Cardiac septum (tissue), 1 donor: ENCODE data around the gene SPEM2. TPM values are rescaled to one million over a fixed set of nuclear protein-coding genes. Genes with fewer than 3 reads are reported as not detected.

ENCODE experiments used
- DNase-seq: peaks from one replicate; pipeline ENCODE4 v3.0.0-alpha.2; 2020; ENCODE audit warnings: low spot score
- intact Hi-C: fragments of 100-400 bp; cut with DNase I; formaldehyde crosslinking; loops from one replicate; pipeline ENCODE4 v1.14.0; 2022
- long read RNA-seq: library from polyadenylated mRNA; unstranded; transcript quantifications from one replicate; pipeline ENCODE4 v2.0.0, GENCODE V29; 2021
- total RNA-seq: library from RNA; stranded (reverse); fragmentation: NEBNext Ultra II Directional; extraction: Animal tissue kit (Norgen Biotek cat#: 25700); gene quantifications from one replicate; pipeline ENCODE4 v1.2.1, GENCODE V29; 2021
- donor health status: DM: no; HTN: no; CAD: no.

The SPEM2 gene
- total RNA-seq, result not detected
- long read RNA-seq, result 0 reads

DNA sequence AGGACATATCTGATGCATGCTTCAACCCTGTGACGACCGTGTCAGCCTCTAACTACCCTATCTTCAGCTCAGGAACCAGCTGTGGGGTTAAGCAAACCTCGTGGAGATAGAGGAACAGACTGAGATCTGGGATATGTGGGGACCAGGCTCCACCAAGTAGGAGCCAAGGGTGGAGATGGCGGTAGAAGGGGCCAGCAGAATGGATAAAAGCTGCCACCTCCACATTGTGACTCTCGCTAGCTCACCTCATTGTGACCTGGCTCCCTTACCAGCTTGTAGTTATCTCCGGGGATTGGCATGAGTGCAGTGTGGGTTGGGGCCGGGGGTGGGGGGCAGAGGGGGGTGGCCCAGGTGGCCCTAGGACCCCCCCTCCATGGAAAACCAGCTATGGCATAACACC, at the start of gene SPEM2:
TSS of gene SPEM2 (plus strand) at position 301 of the 400 bp plus-strand sequence. CDS start at position 374, 73 bp downstream.
- intact Hi-C loops, result no loop called here
- no peak for DNase-seq

DNA sequence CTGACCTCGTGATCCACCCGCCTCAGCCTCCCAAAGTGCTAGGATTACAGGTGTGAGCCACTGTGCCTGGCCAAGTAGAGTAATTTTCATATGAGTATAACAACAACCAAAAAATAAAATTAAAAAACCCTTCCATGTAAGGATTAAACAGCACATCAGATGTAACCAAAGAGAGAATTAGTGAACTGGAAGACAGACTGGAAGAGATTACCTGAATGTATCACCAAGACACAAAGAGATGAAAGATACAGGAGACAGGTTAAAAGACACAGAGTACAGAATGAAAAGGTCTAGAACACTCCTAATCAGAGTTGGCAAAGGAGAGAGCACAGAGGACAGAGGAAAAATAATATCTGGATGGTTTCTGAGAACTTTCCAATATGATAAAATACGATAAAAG, 46.3 kb upstream of the SPEM2 start:
- DNase-seq, result no peak
- intact Hi-C loops, result no loop called here

DNA sequence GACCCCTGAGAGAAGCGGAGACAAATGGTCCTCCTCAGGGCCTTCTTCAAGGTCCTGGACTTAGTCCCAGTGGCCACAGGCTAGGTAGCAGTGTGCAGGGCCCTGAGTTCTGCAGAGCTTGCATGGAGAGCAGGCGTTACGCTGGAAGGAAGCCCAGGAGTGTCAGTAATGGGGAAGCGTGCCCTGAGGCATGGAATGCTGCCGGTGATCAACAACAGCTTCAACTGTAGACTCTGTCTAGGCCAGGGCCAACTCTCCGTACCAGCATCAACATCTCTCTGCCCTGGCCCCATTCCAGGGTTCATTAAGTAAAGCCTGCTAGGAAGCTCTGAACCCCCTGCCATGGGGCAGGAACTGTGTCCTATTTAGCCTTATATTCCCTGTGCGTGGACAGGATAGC, 45.1 kb upstream of the SPEM2 start:
- intact Hi-C loops, result no loop called here
- DNase-seq, result peak; percentile 80

DNA sequence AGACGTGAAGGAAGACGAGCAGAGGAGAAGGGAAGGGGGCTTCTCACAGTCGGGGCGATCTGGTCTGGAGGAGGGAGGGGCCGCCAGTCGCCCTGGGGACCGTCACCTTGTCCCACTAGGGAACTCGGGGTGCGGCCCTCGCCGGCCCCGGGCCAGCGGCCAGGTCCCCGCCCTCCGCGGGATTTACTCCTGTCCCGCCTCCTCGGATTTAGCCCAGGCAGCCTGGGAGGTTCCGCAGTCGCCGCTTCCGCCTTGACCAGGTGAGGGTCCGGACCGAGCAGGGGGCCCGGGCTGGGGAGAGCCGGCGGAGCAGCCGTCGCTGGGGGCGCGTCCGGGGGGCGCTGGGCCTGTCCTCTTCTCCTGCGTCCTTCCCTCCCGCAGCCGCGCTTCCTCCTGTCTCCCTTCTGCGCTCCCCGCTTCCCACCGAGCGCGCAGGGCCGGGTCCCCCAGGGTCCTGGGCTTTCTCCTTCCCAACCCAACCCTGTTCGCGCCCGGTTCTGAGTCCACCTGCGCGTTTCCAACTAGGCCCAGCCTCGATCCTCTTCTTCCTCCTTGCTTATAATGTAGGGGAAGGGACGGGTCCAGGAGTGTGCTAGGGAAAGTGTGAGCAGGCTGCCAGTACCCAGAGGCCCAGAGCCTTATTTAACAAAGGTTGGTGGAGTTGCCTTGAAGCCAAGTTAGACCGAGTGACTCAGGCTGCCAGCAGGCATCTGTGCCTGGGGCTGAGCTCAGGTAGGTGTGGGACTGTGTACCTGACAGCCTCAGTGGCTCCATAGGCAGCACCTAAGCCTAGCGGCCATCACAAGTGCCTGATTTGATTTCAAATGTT, 44.3 kb upstream of the SPEM2 start, which contains the start of gene TNK1:
TSS of gene TNK1 (plus strand) at position 235 of the 829 bp plus-strand sequence. CDS start 1,838 bp downstream, outside the sequence.
- peak; percentile 79 for DNase-seq
- intact Hi-C loops, result no loop called here

DNA sequence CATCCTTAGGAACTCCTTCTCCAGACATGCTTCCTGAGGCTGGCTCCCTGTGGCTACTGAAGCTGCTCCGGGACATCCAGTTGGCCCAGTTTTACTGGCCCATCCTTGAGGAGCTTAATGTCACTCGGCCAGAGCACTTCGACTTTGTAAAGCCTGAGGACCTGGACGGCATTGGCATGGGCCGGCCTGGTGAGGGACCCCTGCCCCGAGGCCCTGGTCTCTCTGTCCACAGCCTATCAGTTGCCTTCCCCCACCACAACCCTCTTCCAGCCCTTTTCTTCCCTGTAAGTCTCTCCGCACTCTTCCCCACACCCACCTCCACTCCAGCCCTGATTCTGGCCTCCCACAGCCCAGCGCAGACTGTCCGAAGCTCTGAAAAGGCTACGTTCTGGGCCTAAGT, 42.5 kb upstream of the SPEM2 start:
- DNase-seq, result no peak
- intact Hi-C loops, result no loop called here

DNA sequence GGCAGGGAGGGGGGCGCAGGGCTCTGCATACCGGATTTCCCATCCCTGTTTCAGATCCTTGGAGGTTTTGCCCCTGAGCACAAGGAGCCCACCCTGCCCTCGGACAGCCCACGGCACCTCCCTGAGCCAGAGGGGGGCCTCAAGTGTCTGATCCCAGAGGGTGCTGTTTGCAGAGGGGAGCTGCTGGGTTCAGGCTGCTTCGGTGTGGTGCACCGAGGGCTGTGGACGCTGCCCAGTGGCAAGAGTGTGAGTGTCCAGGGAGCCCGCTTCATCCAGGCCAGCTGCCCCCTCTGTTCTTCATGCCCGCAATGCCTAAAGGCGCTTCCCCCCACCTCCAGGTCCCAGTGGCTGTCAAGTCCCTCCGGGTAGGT, 42.1 kb upstream of the SPEM2 start:
- intact Hi-C loops, result no loop called here
- no peak for DNase-seq

DNA sequence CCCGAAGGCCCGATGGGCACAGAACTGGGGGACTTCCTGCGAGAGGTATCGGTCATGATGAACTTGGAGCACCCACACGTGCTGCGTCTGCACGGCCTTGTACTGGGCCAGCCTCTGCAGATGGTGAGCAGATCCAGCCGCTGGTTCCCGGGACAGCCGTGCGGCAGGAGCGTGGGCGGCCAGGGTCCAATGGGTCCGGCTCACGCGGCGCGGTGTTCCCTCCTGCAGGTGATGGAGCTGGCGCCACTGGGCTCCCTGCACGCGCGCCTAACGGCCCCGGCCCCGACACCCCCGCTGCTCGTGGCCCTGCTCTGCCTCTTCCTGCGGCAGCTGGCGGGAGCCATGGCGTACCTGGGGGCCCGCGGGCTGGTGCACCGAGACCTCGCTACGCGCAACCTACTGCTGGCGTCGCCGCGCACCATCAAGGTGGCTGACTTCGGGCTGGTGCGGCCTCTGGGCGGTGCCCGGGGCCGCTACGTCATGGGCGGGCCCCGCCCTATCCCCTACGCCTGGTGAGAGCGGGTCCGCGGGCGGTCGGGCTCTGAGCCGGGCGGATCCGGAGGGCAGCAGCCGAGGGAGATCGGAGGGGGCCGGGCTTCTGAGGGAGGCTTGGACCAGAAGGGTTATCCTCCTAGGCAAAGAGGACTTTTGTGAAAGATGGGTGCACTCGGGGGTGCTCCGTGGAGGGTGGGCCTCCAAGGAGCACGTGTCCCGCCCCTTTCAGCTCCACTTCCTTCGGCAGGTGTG, 41.5 kb upstream of the SPEM2 start:
- DNase-seq, result no peak
- intact Hi-C loops, result no loop called here

DNA sequence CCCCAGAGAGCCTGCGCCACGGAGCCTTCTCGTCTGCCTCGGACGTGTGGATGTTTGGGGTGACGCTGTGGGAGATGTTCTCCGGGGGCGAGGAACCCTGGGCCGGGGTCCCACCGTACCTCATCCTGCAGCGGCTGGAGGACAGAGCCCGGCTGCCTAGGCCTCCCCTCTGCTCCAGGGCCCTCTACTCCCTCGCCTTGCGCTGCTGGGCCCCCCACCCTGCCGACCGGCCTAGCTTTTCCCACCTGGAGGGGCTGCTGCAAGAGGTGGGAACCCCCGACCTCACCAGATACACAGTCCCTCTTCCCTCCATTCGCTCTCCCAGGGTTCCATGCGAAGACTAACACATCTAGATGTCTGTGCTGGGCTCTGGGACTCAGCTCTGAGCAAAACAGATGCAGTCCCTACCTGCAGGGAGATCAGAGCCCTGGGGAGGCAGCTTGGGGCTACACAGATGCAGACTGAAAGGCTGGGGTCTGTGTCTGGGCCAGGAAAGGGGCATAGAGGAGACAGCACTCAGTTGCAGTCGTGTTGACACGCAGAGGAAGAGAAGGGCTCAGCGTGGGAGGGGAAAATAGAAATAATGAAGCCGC, 40.8 kb upstream of the SPEM2 start:
- intact Hi-C loops, result no loop called here
- no peak for DNase-seq

DNA sequence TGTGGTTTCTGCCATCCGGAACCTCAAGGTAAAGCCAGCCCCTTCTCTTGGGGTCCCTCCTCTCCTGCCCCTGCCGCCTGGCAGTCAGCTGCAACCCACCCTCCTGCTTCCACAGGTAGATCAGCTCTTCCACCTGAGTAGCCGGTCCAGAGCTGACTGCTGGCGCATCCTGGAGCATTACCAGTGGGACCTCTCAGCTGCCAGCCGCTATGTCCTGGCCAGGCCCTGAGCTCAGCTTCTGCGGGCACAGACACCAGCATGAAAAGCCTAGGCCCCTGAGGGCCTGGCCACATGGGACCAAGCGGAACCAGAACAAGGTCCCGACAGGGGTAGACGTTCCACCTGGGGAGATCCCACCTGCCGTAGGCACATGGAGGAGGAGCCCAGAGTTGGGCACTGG, 36.6 kb upstream of the SPEM2 start:
- no peak for DNase-seq
- intact Hi-C loops, result no loop called here

DNA sequence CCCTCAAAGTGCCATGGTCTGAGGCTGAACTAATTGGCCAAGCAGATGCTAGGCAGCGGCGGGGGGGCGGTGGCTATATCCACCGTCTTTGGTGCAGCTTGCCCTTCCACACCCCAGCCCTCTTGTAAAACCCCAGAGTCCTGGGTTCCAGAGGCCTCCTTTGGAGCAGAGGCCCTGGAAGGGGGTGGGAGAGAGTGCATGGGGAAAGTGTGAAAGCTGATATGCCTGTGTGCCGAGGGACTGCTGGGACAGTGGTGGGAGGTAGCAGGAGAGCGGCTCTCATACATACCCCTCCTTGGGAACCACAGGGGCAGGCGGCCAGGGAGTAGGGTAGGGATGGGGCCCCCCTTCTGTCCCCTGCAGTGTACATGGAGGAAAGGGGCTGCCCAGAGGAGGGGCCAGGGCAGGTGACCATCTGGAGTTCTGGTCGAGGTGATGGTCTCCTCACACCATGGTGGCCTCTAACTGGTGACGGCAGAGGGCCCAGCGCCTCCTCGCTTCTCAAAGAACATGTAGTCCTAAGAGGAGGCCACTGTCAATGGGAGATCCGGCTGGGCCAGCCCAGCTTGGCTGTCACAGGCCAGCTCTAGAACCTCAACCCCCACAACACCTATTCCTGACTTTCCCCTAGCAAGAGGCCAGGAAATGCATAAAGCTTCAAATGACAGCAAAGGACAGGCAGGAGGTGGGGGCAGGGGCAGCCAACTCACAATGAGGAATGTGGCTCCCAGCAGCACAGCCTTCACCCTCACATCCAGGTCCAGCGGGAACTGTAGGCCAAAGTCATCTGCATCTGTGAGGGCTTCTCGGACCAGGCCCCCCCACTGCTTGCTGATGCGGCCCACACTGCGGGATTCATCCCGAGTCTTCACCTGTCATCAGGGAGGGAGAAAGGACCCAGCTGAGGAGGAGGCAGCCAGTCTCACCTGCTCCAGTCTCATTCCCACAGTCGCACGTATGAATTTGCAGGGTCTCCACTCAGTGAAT, 35.2 kb upstream of the SPEM2 start:
- intact Hi-C loops, result no loop called here
- no peak for DNase-seq

DNA sequence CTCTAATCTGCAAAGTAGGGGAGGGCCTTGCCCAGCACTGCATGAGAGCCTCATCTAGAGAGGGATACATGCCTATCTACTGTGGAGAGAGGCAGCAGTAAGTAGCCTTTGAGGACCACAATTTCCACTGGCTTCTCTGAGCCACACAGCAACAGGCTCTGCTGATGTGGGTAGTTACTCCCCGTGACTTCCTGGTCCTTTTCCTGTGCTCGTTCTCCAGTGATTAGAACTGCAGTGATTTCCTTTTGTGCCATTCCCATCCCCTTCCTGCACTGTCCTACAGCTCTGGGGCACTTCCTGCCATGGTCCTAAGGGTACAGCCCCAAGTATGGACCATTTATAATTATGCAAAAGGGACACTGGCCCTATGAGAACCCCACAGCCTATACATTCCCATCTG, 34.1 kb upstream of the SPEM2 start:
- intact Hi-C loops, result no loop called here
- no peak for DNase-seq

DNA sequence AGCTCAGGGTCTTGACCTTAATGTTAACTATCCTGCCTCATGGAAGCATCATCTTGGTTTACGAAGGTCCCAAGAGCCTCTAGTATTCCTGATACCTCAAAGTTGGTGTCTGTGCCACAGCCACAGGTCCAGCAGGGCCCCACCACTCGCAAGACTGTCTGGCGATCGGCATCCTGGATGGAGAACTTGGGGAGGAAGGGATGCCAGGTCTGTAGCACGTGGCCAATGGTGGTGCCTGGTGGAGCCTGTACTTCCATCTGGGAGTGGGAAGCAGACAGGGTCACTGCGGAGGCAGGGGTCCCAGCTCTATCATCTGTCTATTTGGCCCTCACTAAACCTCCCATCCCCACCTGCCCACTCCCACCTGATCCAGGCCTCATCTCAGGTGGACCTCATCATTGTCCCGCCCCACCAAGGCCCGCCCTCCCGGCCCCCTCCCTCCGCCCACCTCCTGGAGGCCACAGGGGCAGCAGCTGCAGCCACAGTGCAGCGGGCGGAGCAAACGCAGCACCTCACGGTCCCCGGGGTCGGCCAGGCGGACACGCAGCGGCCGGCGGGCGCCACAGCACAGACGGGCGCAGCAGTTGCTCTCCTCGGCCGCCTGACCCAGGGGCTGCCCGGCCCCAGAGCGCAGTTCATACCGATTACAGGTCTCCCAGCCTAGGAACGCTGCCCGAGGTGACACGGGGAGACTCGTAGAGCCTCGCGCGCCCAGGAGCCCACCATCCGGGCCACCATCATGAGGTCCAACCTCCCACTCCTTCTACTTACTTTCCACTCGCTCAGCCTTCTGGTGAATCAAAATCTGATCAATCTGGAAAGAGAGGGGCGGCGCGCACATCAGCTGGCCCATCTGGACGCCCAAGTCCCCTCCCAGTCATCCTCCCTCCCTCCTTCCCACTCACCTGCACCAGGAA, 32.5 kb upstream of the SPEM2 start:
- no peak for DNase-seq
- intact Hi-C loops, result no loop called here

DNA sequence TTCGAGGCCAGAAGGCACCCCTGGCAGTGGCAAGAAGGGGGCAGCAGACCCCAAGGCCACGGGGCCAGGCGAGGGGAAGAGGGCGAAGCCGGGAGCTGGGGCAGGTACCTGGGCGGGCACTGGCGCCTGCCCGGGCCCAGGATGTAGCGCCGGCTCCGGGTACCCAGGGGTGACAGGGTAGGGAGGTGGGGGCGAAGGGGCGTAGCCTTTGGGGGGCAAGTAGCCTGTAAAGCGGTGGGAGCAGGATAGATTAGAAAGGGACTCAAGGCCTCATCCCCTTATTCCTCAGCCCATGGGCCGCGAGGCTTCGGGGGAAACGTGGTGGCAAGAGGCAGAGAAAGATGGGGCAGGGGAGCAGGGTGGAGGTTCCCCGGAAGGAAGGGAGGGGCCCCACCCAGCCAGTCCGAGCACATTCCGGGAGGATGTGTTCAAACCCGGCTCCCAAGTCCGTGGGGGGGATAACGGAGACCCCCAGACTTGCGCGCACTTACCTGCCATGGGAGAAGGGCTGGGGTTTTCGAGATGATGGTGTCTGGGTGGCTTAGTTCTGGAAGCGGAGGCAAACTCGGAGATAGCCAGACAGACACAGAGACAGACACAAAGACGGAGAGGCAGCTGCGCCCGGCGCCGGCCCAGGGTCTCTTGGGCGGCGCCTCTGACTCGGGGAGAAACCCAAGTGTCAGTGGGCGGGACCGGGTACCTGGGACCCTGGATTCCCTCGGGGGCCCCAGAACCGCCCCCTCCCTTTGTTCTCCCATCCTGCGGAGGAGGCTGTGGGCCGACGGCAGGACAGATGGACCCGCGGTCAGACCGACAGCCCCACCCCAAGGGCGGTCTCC, 31.6 kb upstream of the SPEM2 start:
- intact Hi-C loops, result no loop called here
- no peak for DNase-seq

DNA sequence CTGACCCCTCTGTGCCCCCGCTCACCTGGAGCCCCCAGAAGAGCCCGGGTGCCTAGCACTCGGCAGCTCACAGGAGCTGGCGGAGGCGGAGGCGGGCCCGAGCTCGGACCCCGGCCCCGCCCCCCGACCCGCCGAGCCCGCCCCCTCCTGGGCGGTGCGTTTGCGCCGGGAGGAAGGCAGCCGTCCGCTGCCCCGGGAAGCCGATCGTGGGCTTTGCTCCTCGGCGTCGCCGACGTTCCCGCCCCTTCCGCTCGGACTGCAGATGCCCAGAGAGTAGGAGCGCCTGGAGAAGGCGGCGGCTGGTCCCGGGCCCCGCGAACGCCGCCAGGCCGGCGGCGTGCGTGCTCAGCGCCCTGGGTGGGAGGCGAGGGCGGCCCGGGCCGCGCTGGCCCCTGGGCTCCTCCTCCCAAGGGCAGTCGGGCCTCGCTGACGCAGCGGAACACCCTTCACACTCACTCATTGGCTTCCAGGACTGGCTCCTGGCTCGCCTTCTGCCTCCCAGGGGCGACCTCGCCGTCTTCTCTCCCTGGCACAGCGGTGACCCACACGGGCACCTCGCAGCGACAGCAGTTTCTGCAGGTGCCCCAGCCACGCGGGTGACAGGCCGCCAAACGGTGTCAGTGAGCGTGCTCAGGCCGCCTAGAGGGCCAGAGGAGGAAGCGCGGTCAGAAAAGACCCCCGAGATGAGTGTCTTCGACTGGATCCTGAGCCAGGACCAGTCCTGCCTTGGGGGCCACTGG, 30.8 kb upstream of the SPEM2 start, which contains the start of gene PLSCR3:
TSS of gene PLSCR3 (minus strand) at position 74 of the 740 bp plus-strand sequence. CDS start 415 bp downstream, outside the sequence.
- intact Hi-C loops, result no loop called here
- peak; percentile 95 for DNase-seq

DNA sequence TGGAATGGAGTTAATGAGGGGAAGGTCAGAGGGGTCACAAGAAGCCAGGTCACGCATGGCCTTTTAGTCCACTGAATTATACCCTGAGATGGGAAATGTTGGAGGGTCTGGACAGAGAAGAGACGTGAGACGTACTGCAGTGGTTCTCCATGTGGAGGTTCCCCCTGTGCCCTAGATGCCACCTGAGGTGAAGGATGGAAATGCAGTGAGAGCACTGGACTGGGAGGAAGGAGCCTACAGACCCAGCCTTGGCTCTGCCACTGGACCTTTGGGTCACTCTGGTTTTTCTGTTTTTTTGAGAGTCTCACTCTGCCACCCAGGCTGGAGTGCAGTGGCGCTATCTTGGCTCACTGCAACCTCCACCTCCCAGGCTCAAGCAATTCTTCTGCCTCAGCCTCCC, 29.3 kb upstream of the SPEM2 start:
- DNase-seq, result no peak
- intact Hi-C loops, result no loop called here

DNA sequence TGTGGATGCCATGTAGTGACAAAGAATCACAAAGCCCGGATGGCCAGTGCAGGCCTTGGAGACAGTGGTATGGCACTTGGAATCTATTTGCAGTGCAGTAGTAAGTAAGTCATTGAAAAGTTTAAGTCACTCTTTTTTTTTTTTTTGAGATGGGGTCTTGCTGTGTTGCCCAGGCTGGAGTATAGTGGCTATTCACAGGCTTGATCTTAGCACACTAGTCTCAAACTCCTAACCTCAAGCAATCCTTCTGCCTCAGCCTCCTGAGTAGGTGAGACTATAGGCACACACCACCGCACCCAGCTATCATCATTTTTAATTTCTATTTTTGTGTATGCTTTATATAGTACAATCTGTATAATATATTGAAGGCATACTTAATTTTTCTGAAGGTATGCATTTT, 26.8 kb upstream of the SPEM2 start:
- intact Hi-C loops, result no loop called here
- no peak for DNase-seq
